GM23338 (cell line): ENCODE measurements around the gene ELOVL6. TPM values are rescaled to one million over a fixed set of nuclear protein-coding genes. Genes with fewer than 3 reads are reported as not detected.
A peak's percentile ranks its signal among the peaks of the same experiment; 100 is the strongest.

Source experiments
- ATAC-seq: fragments of 200-7000 bp; cut with Tn5 transposase; 3 replicates; pipeline ENCODE4 v1.9.1; 2020
- DNase-seq: peaks from one replicate; pipeline ENCODE4 v3.0.0-alpha.2; 2015; ENCODE audit warnings: low spot score
- H2AFZ ChIP-seq: fragments of 200-600 bp; sonication (generic); 2 replicates; pipeline ENCODE4 v1.8.0; 2016; ENCODE audit warnings: antibody characterized with exemption, mild to moderate bottlenecking, moderate library complexity
- H3F3A ChIP-seq: fragments of 200-600 bp; sonication (generic); replicated peaks from 2 replicates; pipeline ENCODE4 v1.8.0; 2017; ENCODE audit warnings: antibody characterized with exemption, mixed run types, low read depth
- H3K27ac ChIP-seq: fragments of 200-600 bp; sonication (generic); 2 replicates; pipeline ENCODE4 v1.6.1; 2016; ENCODE audit warnings: low read depth
- H3K27me3 ChIP-seq: fragments of 200-600 bp; sonication (generic); 2 replicates; pipeline ENCODE4 v1.8.0; 2016; ENCODE audit warnings: mild to moderate bottlenecking, mixed run types, moderate library complexity; ENCODE audit not compliant: insufficient read depth
- H3K36me3 ChIP-seq: fragments of 200-600 bp; sonication (generic); 2 replicates; pipeline ENCODE4 v1.8.0; 2016; ENCODE audit warnings: mild to moderate bottlenecking; ENCODE audit not compliant: insufficient read depth
- H3K4me1 ChIP-seq: fragments of 200-600 bp; sonication (generic); 2 replicates; pipeline ENCODE4 v1.8.0; 2016; ENCODE audit warnings: mild to moderate bottlenecking, moderate library complexity; ENCODE audit not compliant: insufficient read depth
- H3K4me2 ChIP-seq: fragments of 200-600 bp; sonication (generic); 2 replicates; pipeline ENCODE4 v1.7.1; 2017; ENCODE audit warnings: mixed run types
- H3K4me3 ChIP-seq: fragments of 200-600 bp; sonication (generic); 2 replicates; pipeline ENCODE4 v1.6.1; 2016; ENCODE audit warnings: mixed run types
- H3K79me2 ChIP-seq: fragments of 200-600 bp; sonication (generic); replicated peaks from 2 replicates; pipeline ENCODE4 v1.8.0; 2017; ENCODE audit warnings: mild to moderate bottlenecking; ENCODE audit not compliant: insufficient read depth
- H3K9me2 ChIP-seq: fragments of 200-600 bp; sonication (generic); 2 replicates; pipeline ENCODE4 v1.8.0; 2017; ENCODE audit not compliant: insufficient read depth
- H4K20me1 ChIP-seq: fragments of 200-600 bp; sonication (generic); replicated peaks from 2 replicates; pipeline ENCODE4 v1.8.0; 2017; ENCODE audit warnings: mild to moderate bottlenecking; ENCODE audit not compliant: insufficient read depth
- H3K27ac Mint-ChIP-seq: 2 replicates; pipeline ENCODE4 v1.8.0; 2020; ENCODE audit warnings: inconsistent platforms, mild to moderate bottlenecking, moderate library complexity, mixed read lengths
- H3K27me3 Mint-ChIP-seq: 3 replicates; pipeline ENCODE4 v1.8.0; 2022; ENCODE audit warnings: low read depth, mild to moderate bottlenecking, moderate library complexity, mixed read lengths, inconsistent platforms; ENCODE audit not compliant: insufficient read depth, poor library complexity
- H3K36me3 Mint-ChIP-seq: 3 replicates; pipeline ENCODE4 v1.8.0; 2021; ENCODE audit warnings: low read depth, mild to moderate bottlenecking, inconsistent platforms, moderate library complexity, mixed read lengths
- H3K4me1 Mint-ChIP-seq: 3 replicates; pipeline ENCODE4 v1.8.0; 2020; ENCODE audit warnings: mild to moderate bottlenecking, inconsistent platforms, mixed read lengths
- H3K4me3 Mint-ChIP-seq: 3 replicates; pipeline ENCODE4 v1.8.0; 2021; ENCODE audit warnings: moderate library complexity, mild to moderate bottlenecking, inconsistent platforms, mixed read lengths
- H3K9me3 Mint-ChIP-seq: 3 replicates; pipeline ENCODE4 v1.8.0; 2020; ENCODE audit warnings: moderate library complexity, mild to moderate bottlenecking, inconsistent platforms, mixed read lengths
- CREB1 ChIP-seq: fragments of 250-450 bp; sonication (Bioruptor Pico); IDR thresholded peaks from 2 replicates; pipeline ENCODE4 v1.5.0; 2020; ENCODE audit warnings: low read depth, mild to moderate bottlenecking, moderate library complexity
- EZH2 ChIP-seq: fragments of 200-600 bp; sonication (generic); IDR thresholded peaks from one replicate; pipeline ENCODE4 v1.8.0; 2017; ENCODE audit warnings: antibody characterized with exemption, mild to moderate bottlenecking, low read depth; ENCODE audit not compliant: unreplicated experiment
- EZH2phosphoT487 ChIP-seq: fragments of 200-600 bp; sonication (generic); IDR thresholded peaks from one replicate; pipeline ENCODE4 v1.8.1; 2018; ENCODE audit warnings: antibody characterized with exemption; ENCODE audit not compliant: unreplicated experiment
- JUNB ChIP-seq: IDR thresholded peaks from one replicate; pipeline ENCODE4 v1.6.1; 2016; ENCODE audit warnings: antibody characterized with exemption; ENCODE audit not compliant: unreplicated experiment
- NANOG ChIP-seq: IDR thresholded peaks from 2 replicates; pipeline ENCODE4 v1.6.1; 2016; ENCODE audit warnings: antibody characterized with exemption, borderline replicate concordance
- POLR2AphosphoS5 ChIP-seq: IDR thresholded peaks from 2 replicates; pipeline ENCODE4 v1.6.1; 2016; ENCODE audit warnings: antibody characterized with exemption, low read depth
- STAT1 ChIP-seq: IDR thresholded peaks from one replicate; pipeline ENCODE4 v1.6.1; 2016; ENCODE audit warnings: antibody characterized with exemption; ENCODE audit not compliant: unreplicated experiment
- ZNF114 ChIP-seq: fragments of 250-450 bp; sonication (Bioruptor Pico); IDR thresholded peaks from 2 replicates; pipeline ENCODE4 v1.5.0; 2020; ENCODE audit warnings: mild to moderate bottlenecking, moderate library complexity
- polyA plus RNA-seq: library from polyadenylated mRNA; unstranded; fragments of >200 nt; fragmentation: Nextera tagmentation; extraction: Ambion mirVana; gene quantifications from 2 replicates; pipeline ENCODE4 v1.2.1, GENCODE V29; 2016
- total RNA-seq: library from RNA; depleted of rRNA; stranded (reverse); fragments of >200 nt; shearing (Covaris generic); gene quantifications from 2 replicates; pipeline ENCODE4 v1.2.3, GENCODE V29; 2014
- TF ChIP-seq, protein P1 (sequence below): IDR thresholded peaks from 2 replicates; pipeline ENCODE4 v1.6.1; 2016; ENCODE audit warnings: antibody characterized with exemption
- TF ChIP-seq, protein P2 (sequence below): IDR thresholded peaks from one replicate; pipeline ENCODE4 v1.6.1; 2018; ENCODE audit warnings: antibody characterized with exemption; ENCODE audit not compliant: unreplicated experiment
- TF ChIP-seq, protein P3 (sequence below), 2 experiments: fragments of 200-600 bp in 1 of 2; sonication (generic) in 1 of 2; conservative IDR thresholded peaks; 2 replicates each; pipeline versions ENCODE4 v1.5.1 to v1.6.1; 2016 to 2017; ENCODE audit warnings: antibody characterized with exemption in 2 of 2, low read depth in 2 of 2, mild to moderate bottlenecking in 2 of 2, moderate library complexity in 1 of 2

ELOVL6 gene
- total and polyA plus RNA-seq, 2 experiments from 2014 or later: 82.7 to 89.5 TPM

DNA sequence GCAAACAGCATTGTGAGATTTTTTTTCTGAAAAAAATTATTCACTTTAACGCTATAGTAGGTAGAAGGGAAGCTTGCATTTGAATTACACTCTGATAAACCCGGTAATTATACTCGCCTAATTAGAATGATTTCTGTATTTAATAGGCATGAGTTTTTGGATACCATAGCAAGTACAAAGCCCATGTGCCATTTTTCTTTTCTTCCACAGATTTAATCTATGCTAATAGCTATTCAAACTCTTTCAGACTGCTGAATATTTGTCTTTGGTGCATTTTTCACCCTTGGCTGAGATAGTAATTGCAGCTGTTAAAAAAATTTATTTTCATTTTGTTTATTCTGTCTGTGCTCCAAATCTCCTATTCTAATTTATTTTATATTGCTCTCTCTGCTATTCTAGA lies 172.7 kb downstream of the ELOVL6 start:
- ATAC-seq: no peak
- H3K4me3 Mint-ChIP-seq: no peak overlapping the region

DNA sequence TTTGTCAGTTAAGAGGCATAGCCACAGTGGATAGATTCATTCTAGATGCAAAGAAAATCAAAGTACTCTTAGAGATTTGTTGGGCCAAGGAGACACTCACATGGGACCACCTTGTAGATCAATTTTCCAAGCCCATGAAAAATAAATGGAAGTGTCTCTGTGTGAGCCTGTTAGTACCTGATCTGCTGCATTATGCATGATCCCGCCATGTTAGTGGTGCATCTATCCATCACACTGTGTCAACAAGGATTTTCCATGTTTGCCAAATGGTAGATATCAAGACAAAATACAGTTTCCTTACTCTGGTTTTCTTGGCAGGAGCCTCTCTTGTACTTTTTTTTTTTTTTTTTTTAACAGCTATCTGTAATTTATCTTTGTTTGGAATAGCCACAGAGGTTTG lies 173.4 kb downstream of the ELOVL6 start:
- Histone ChIP-seq H2AFZ (0 out of 2 replicates have a peak overlapping the region, but pooled peaks have one; percentile 9), H3K27me3 (no peaks in the 10 kb centered on the region), H3K4me2 (no peak overlapping the region), H3K36me3 (no peaks in the 10 kb centered on the region), H3K4me1 (peaks cover 10% of the 10 kb centered on the region), H3K27ac (no peak overlapping the region), H4K20me1 (no peaks in the 10 kb centered on the region), H3K9me2 (no peaks in the 10 kb centered on the region), H3F3A (no peaks in the 10 kb centered on the region), H3K79me2 (no peaks in the 10 kb centered on the region), H3K4me3 (no peak overlapping the region)
- DNase-seq: no peak
- TF ChIP-seq ZNF114 (CRISPR knock-in tag) (no peak), CREB1 (CRISPR knock-in tag) (no peak), POLR2AphosphoS5 (no peak), JUNB (no peak)
- TF ChIP-seq, protein P1, sequence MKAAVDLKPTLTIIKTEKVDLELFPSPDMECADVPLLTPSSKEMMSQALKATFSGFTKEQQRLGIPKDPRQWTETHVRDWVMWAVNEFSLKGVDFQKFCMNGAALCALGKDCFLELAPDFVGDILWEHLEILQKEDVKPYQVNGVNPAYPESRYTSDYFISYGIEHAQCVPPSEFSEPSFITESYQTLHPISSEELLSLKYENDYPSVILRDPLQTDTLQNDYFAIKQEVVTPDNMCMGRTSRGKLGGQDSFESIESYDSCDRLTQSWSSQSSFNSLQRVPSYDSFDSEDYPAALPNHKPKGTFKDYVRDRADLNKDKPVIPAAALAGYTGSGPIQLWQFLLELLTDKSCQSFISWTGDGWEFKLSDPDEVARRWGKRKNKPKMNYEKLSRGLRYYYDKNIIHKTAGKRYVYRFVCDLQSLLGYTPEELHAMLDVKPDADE: no peak
- Mint-ChIP-seq H3K4me1 (peaks cover 21% of the 10 kb centered on the region), H3K27me3 (peaks cover 3% of the 10 kb centered on the region), H3K36me3 (no peaks in the 10 kb centered on the region), H3K4me3 (no peak overlapping the region), H3K9me3 (no peaks in the 10 kb centered on the region), H3K27ac (no peak overlapping the region)
- no peak for ATAC-seq

More for the DNA sequence above, 172.7 kb downstream of the ELOVL6 start:
- Histone ChIP-seq H3K27me3 (no peaks in the 10 kb centered on the region), H3F3A (no peaks in the 10 kb centered on the region), H3K4me3 (no peak overlapping the region), H3K4me2 (no peak overlapping the region), H3K9me2 (no peaks in the 10 kb centered on the region), H3K27ac (no peak overlapping the region), H4K20me1 (no peaks in the 10 kb centered on the region), H3K4me1 (peaks cover 5% of the 10 kb centered on the region), H3K36me3 (no peaks in the 10 kb centered on the region), H3K79me2 (no peaks in the 10 kb centered on the region), H2AFZ (no peak overlapping the region)
- H3K4me1 Mint-ChIP-seq: peaks cover 15% of the 10 kb centered on the region
- no peaks in the 10 kb centered on the region for H3K9me3 Mint-ChIP-seq
- DNase-seq: no peak
- no peak for TF ChIP-seq POLR2AphosphoS5
- TF ChIP-seq, protein P1: no peak
- no peaks in the 10 kb centered on the region for H3K36me3 Mint-ChIP-seq
- no peak overlapping the region for H3K27ac Mint-ChIP-seq
- no peaks in the 10 kb centered on the region for H3K27me3 Mint-ChIP-seq

DNA sequence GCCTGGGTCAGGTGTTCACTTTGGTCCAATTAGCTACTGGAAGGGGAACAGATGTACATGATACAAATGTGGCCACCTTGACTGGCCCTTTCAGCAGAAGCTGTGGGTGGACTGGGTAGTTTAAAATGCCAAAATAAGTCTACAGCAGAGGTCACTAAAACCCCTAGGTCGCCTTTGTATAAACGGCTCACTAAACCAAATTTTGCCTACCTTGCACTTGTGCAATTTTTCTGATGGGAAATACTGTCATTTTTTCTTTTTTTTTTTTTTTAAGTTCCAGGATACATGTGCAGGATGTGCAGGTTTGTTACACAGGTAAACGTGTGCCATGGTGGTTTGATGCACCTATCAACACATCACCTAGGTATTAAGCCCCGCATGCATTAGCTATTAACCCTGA lies 176.0 kb downstream of the ELOVL6 start:
- ATAC-seq: no peak
- no peaks in the 10 kb centered on the region for H3K9me3 Mint-ChIP-seq
- Histone ChIP-seq H3K27ac (no peak overlapping the region), H3K4me2 (no peak overlapping the region), H3F3A (no peaks in the 10 kb centered on the region), H3K36me3 (no peaks in the 10 kb centered on the region), H3K27me3 (no peaks in the 10 kb centered on the region), H3K4me3 (no peak overlapping the region), H3K4me1 (peaks cover 13% of the 10 kb centered on the region), H3K79me2 (no peaks in the 10 kb centered on the region), H4K20me1 (no peaks in the 10 kb centered on the region), H3K9me2 (no peaks in the 10 kb centered on the region), H2AFZ (no peak overlapping the region)
- H3K4me3 Mint-ChIP-seq: no peak overlapping the region
- no peak for DNase-seq
- H3K4me1 Mint-ChIP-seq: peaks cover 15% of the 10 kb centered on the region
- H3K36me3 Mint-ChIP-seq: no peaks in the 10 kb centered on the region
- H3K27me3 Mint-ChIP-seq: peaks cover 5% of the 10 kb centered on the region
- H3K27ac Mint-ChIP-seq: no peak overlapping the region
- TF ChIP-seq, protein P2, sequence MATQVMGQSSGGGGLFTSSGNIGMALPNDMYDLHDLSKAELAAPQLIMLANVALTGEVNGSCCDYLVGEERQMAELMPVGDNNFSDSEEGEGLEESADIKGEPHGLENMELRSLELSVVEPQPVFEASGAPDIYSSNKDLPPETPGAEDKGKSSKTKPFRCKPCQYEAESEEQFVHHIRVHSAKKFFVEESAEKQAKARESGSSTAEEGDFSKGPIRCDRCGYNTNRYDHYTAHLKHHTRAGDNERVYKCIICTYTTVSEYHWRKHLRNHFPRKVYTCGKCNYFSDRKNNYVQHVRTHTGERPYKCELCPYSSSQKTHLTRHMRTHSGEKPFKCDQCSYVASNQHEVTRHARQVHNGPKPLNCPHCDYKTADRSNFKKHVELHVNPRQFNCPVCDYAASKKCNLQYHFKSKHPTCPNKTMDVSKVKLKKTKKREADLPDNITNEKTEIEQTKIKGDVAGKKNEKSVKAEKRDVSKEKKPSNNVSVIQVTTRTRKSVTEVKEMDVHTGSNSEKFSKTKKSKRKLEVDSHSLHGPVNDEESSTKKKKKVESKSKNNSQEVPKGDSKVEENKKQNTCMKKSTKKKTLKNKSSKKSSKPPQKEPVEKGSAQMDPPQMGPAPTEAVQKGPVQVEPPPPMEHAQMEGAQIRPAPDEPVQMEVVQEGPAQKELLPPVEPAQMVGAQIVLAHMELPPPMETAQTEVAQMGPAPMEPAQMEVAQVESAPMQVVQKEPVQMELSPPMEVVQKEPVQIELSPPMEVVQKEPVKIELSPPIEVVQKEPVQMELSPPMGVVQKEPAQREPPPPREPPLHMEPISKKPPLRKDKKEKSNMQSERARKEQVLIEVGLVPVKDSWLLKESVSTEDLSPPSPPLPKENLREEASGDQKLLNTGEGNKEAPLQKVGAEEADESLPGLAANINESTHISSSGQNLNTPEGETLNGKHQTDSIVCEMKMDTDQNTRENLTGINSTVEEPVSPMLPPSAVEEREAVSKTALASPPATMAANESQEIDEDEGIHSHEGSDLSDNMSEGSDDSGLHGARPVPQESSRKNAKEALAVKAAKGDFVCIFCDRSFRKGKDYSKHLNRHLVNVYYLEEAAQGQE: no peak
- TF ChIP-seq, protein P3, sequence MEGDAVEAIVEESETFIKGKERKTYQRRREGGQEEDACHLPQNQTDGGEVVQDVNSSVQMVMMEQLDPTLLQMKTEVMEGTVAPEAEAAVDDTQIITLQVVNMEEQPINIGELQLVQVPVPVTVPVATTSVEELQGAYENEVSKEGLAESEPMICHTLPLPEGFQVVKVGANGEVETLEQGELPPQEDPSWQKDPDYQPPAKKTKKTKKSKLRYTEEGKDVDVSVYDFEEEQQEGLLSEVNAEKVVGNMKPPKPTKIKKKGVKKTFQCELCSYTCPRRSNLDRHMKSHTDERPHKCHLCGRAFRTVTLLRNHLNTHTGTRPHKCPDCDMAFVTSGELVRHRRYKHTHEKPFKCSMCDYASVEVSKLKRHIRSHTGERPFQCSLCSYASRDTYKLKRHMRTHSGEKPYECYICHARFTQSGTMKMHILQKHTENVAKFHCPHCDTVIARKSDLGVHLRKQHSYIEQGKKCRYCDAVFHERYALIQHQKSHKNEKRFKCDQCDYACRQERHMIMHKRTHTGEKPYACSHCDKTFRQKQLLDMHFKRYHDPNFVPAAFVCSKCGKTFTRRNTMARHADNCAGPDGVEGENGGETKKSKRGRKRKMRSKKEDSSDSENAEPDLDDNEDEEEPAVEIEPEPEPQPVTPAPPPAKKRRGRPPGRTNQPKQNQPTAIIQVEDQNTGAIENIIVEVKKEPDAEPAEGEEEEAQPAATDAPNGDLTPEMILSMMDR (conservative IDR thresholded peaks at IDR 0.05; ENCODE audit: low read depth in 2 of 2): no peak
- TF ChIP-seq STAT1 (no peak), CREB1 (CRISPR knock-in tag) (no peak), JUNB (no peak), EZH2phosphoT487 (no peak), NANOG (no peak), EZH2 (no peak)
- TF ChIP-seq, protein P1: no peak
